ENCODE data around the gene GUCY2D. TPM values are rescaled to one million over a fixed set of nuclear protein-coding genes. Genes with fewer than 3 reads are reported as not detected.

GUCY2D gene
- total RNA-seq, 1 donor from 2014 or later: not detected

GRCh38 chr17:8029121-8029520, 26.7 kb downstream of the GUCY2D start:
- Mint-ChIP-seq H3K36me3 (ENCODE audit: low read depth) (no peaks in the 10 kb centered on the region), H3K4me3 (no peak overlapping the region), H3K4me1 (no peaks in the 10 kb centered on the region), H3K9me3 (no peaks in the 10 kb centered on the region), H3K27ac (ENCODE audit: unreplicated experiment) (no peak overlapping the region), H3K27me3 (ENCODE audit: low read depth) (peaks cover 38% of the 10 kb centered on the region)
- DNase-seq (ENCODE audit: low read depth, low spot score): no peak
- no peak for TF ChIP-seq CTCF (conservative IDR thresholded peaks at IDR 0.05)

- no peak for DNase-seq (ENCODE audit: low read depth, low spot score)
- no peaks in the 10 kb centered on the region for H3K36me3 Mint-ChIP-seq (ENCODE audit: low read depth)
- H3K27ac Mint-ChIP-seq (ENCODE audit: unreplicated experiment): no peak overlapping the region
- no peak overlapping the region for H3K4me3 Mint-ChIP-seq
- TF ChIP-seq CTCF (conservative IDR thresholded peaks at IDR 0.05): no peak
- peaks cover 50% of the 10 kb centered on the region for H3K27me3 Mint-ChIP-seq (ENCODE audit: low read depth)
- H3K9me3 Mint-ChIP-seq: no peaks in the 10 kb centered on the region
- no peaks in the 10 kb centered on the region for H3K4me1 Mint-ChIP-seq
These were observed 28.8 kb downstream of the GUCY2D start for GRCh38 chr17:8031261-8031661.

- Mint-ChIP-seq H3K27ac (ENCODE audit: unreplicated experiment) (no peak overlapping the region), H3K9me3 (no peaks in the 10 kb centered on the region), H3K4me3 (no peak overlapping the region), H3K27me3 (ENCODE audit: low read depth) (peaks cover 48% of the 10 kb centered on the region), H3K36me3 (ENCODE audit: low read depth) (no peaks in the 10 kb centered on the region), H3K4me1 (no peaks in the 10 kb centered on the region)
- no peak for TF ChIP-seq CTCF (conservative IDR thresholded peaks at IDR 0.05)
- no peak for DNase-seq (ENCODE audit: low read depth, low spot score)
These were observed 29.5 kb downstream of the GUCY2D start for GRCh38 chr17:8031950-8032349.

- DNase-seq (ENCODE audit: low read depth, low spot score): no peak
- Mint-ChIP-seq H3K36me3 (ENCODE audit: low read depth) (no peaks in the 10 kb centered on the region), H3K27me3 (ENCODE audit: low read depth) (peaks cover 43% of the 10 kb centered on the region), H3K4me3 (no peak overlapping the region), H3K9me3 (peaks cover 1% of the 10 kb centered on the region), H3K4me1 (no peaks in the 10 kb centered on the region), H3K27ac (ENCODE audit: unreplicated experiment) (no peak overlapping the region)
- no peak for TF ChIP-seq CTCF (conservative IDR thresholded peaks at IDR 0.05)
These were observed 30.0 kb downstream of the GUCY2D start for GRCh38 chr17:8032442-8032841.

GRCh38 chr17:8038954-8039610, 36.7 kb downstream of the GUCY2D start, which contains the start of gene ALOX15B:
Gene ALOX15B (plus strand): TSS chr17:8039059. CDS start chr17:8039156, 97 bp downstream.
- Mint-ChIP-seq H3K36me3 (ENCODE audit: low read depth) (no peaks in the 10 kb centered on the region), H3K4me1 (no peaks in the 10 kb centered on the region), H3K27me3 (ENCODE audit: low read depth) (peaks cover 16% of the 10 kb centered on the region), H3K9me3 (peaks cover 2% of the 10 kb centered on the region), H3K27ac (ENCODE audit: unreplicated experiment) (no peak within 1 kb of the TSS), H3K4me3 (no peak within 1 kb of the TSS)
- DNase-seq (ENCODE audit: low read depth, low spot score): no peak
- TF ChIP-seq CTCF (conservative IDR thresholded peaks at IDR 0.05): no peak

Data from neural crest cell (in vitro differentiated cells).